ENCODE results near the gene CST9L.

DNA sequence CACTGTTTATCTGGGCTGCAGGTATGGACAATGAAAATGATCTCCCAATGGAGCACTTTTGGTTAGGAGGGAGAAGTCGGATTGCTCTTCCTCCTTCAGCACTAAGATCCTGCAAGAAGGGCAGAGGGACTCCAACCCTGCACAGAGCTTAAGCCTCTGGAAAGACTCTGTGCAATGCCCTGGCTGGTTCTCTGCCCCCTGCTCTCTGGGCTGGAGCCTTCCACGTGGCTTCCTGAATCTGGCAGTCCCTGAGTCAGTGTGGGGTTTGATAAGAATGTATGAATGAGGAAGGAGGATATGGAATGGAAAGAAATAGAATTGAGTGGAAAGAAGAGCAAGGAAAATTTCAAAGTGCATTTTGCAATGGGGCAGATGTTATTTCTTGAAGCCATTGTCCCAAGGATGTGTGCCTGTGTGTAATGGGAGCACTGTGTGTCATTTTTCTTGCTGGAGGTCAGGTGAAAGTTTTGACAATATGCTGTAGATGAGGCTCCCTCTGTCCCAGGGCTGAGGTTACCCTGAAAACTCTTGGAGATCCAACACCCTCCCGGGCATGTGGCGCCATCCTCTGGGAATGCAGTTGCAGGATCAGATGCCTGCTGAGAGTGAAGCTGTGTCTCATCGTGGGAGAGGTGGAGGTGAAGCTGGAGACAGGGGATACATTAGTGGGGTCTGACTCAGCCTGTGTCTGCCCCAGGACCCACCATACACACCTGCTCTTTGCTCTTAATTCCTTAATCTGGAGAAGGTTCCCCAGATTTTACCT, 16.3 kb upstream of the CST9L start:
- TF ChIP-seq, protein P1, sequence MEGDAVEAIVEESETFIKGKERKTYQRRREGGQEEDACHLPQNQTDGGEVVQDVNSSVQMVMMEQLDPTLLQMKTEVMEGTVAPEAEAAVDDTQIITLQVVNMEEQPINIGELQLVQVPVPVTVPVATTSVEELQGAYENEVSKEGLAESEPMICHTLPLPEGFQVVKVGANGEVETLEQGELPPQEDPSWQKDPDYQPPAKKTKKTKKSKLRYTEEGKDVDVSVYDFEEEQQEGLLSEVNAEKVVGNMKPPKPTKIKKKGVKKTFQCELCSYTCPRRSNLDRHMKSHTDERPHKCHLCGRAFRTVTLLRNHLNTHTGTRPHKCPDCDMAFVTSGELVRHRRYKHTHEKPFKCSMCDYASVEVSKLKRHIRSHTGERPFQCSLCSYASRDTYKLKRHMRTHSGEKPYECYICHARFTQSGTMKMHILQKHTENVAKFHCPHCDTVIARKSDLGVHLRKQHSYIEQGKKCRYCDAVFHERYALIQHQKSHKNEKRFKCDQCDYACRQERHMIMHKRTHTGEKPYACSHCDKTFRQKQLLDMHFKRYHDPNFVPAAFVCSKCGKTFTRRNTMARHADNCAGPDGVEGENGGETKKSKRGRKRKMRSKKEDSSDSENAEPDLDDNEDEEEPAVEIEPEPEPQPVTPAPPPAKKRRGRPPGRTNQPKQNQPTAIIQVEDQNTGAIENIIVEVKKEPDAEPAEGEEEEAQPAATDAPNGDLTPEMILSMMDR (conservative IDR thresholded peaks at IDR 0.05) = no peak
- TF ChIP-seq EZH2 (IDR thresholded peaks at IDR 0.05; ENCODE audit: low read depth) = no peak
